ENCODE data around the gene COPS4.
"Not testable (repeated sequence)": the region's sequence is repeated elsewhere in the genome, so short reads cannot be mapped to it uniquely, and the experiment has no call there.

COPS4 gene

GRCh38 chr4:83089410-83090157 lies 54.6 kb downstream of the COPS4 start:
- Histone ChIP-seq H3K27me3 (ENCODE audit: control insufficient read depth, insufficient read depth, low read length) (no peaks in the 10 kb centered on the region), H3K27ac (ENCODE audit: low read depth, low read length) (no peak overlapping the region), H3K4me3 (ENCODE audit: low read depth, low read length) (no peak overlapping the region), H3K36me3 (ENCODE audit: control insufficient read depth, insufficient read depth, low read length) (no peaks in the 10 kb centered on the region), H3K4me1 (ENCODE audit: control insufficient read depth, insufficient read depth, low read length) (no peaks in the 10 kb centered on the region), H3K9ac (ENCODE audit: low read depth, low read length) (no peak overlapping the region), H3K9me3 (ENCODE audit: control insufficient read depth, insufficient read depth, low read length) (no peaks in the 10 kb centered on the region)

GRCh38 chr4:83093060-83093640 lies 58.2 kb downstream of the COPS4 start:
- Histone ChIP-seq H3K27ac (ENCODE audit: low read depth, low read length) (no peak overlapping the region), H3K4me3 (ENCODE audit: low read depth, low read length) (no peak overlapping the region), H3K9ac (ENCODE audit: low read depth, low read length) (no peak overlapping the region), H3K27me3 (ENCODE audit: control insufficient read depth, insufficient read depth, low read length) (no peaks in the 10 kb centered on the region), H3K9me3 (ENCODE audit: control insufficient read depth, insufficient read depth, low read length) (no peaks in the 10 kb centered on the region), H3K36me3 (ENCODE audit: control insufficient read depth, insufficient read depth, low read length) (no peaks in the 10 kb centered on the region), H3K4me1 (ENCODE audit: control insufficient read depth, insufficient read depth, low read length) (no peaks in the 10 kb centered on the region)

DNA sequence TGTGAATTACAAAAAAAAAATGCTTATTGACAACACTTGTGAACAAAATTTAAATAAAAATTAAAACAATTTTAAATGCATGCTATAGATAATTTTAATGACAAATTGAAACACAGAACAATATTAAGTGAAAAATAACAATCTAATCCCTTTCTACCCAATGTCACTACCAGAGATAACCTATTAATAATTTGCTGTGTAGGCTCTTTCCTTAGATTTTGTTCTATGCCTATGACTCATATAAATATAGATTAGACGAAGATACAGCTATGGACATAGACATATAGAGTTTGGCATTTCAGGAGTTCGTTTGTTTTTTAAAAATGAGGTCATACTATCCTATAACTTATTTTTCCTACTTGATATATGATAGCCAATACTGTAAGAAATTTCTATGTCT lies 61.4 kb downstream of the COPS4 start:
- Histone ChIP-seq H3K9me3 (ENCODE audit: control insufficient read depth, insufficient read depth, low read length) (no peaks in the 10 kb centered on the region), H3K36me3 (ENCODE audit: control insufficient read depth, insufficient read depth, low read length) (no peaks in the 10 kb centered on the region), H3K27ac (ENCODE audit: low read depth, low read length) (no peak overlapping the region), H3K27me3 (ENCODE audit: control insufficient read depth, insufficient read depth, low read length) (no peaks in the 10 kb centered on the region), H3K4me3 (ENCODE audit: low read depth, low read length) (no peak overlapping the region), H3K4me1 (ENCODE audit: control insufficient read depth, insufficient read depth, low read length) (no peaks in the 10 kb centered on the region), H3K9ac (ENCODE audit: low read depth, low read length) (no peak overlapping the region)

DNA sequence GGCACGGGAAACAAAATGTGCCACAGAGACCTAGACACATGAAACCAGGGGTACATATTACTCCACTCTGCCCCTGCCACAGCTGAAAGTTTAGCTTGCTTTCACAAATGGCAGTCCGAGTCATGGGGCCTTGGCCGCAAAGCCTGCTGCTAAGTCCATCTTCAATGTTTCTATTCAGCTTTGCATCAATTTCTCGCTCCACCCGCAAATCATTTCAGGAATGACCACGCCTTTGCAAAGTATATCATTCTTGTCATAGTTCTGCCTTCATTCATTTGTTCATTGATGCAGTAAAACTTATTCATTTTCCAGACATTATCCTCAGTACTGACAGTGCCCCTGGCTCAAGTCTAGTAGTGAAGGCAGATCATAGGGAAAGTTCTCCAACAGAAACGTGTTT lies 70.0 kb downstream of the COPS4 start:
- Histone ChIP-seq H3K9ac (ENCODE audit: low read depth, low read length) (no peak overlapping the region), H3K4me1 (ENCODE audit: control insufficient read depth, insufficient read depth, low read length) (0 out of 2 replicates have a peak, but pooled peaks cover 3% of the 10 kb centered on the region), H3K36me3 (ENCODE audit: control insufficient read depth, insufficient read depth, low read length) (no peaks in the 10 kb centered on the region), H3K9me3 (ENCODE audit: control insufficient read depth, insufficient read depth, low read length) (no peaks in the 10 kb centered on the region), H3K27me3 (ENCODE audit: control insufficient read depth, insufficient read depth, low read length) (peaks cover 10% of the 10 kb centered on the region), H3K27ac (ENCODE audit: low read depth, low read length) (no peak overlapping the region), H3K4me3 (ENCODE audit: low read depth, low read length) (no peak overlapping the region)

- Histone ChIP-seq H3K4me3 (ENCODE audit: low read depth, low read length) (no peak overlapping the region), H3K9me3 (ENCODE audit: control insufficient read depth, insufficient read depth, low read length) (no peaks in the 10 kb centered on the region), H3K27me3 (ENCODE audit: control insufficient read depth, insufficient read depth, low read length) (peaks cover 10% of the 10 kb centered on the region), H3K27ac (ENCODE audit: low read depth, low read length) (no peak overlapping the region), H3K36me3 (ENCODE audit: control insufficient read depth, insufficient read depth, low read length) (no peaks in the 10 kb centered on the region), H3K9ac (ENCODE audit: low read depth, low read length) (no peak overlapping the region), H3K4me1 (ENCODE audit: control insufficient read depth, insufficient read depth, low read length) (peaks cover 7% of the 10 kb centered on the region; the same call in 1 of the 2 replicates)
These were observed 72.6 kb downstream of the COPS4 start for GRCh38 chr4:83107631-83108030.

GRCh38 chr4:83108101-83108861 lies 73.3 kb downstream of the COPS4 start:
- Histone ChIP-seq H3K4me1 (ENCODE audit: control insufficient read depth, insufficient read depth, low read length) (peaks cover 7% of the 10 kb centered on the region; the same call in 1 of the 2 replicates), H3K27me3 (ENCODE audit: control insufficient read depth, insufficient read depth, low read length) (peaks cover 10% of the 10 kb centered on the region), H3K27ac (ENCODE audit: low read depth, low read length) (no peak overlapping the region), H3K4me3 (ENCODE audit: low read depth, low read length) (no peak overlapping the region), H3K9ac (ENCODE audit: low read depth, low read length) (no peak overlapping the region), H3K9me3 (ENCODE audit: control insufficient read depth, insufficient read depth, low read length) (no peaks in the 10 kb centered on the region), H3K36me3 (ENCODE audit: control insufficient read depth, insufficient read depth, low read length) (no peaks in the 10 kb centered on the region)

GRCh38 chr4:83109480-83110222 lies 74.7 kb downstream of the COPS4 start:
- peak overlapping the region; percentile 60 for H3K4me3 ChIP-seq (ENCODE audit: low read depth, low read length)

DNA sequence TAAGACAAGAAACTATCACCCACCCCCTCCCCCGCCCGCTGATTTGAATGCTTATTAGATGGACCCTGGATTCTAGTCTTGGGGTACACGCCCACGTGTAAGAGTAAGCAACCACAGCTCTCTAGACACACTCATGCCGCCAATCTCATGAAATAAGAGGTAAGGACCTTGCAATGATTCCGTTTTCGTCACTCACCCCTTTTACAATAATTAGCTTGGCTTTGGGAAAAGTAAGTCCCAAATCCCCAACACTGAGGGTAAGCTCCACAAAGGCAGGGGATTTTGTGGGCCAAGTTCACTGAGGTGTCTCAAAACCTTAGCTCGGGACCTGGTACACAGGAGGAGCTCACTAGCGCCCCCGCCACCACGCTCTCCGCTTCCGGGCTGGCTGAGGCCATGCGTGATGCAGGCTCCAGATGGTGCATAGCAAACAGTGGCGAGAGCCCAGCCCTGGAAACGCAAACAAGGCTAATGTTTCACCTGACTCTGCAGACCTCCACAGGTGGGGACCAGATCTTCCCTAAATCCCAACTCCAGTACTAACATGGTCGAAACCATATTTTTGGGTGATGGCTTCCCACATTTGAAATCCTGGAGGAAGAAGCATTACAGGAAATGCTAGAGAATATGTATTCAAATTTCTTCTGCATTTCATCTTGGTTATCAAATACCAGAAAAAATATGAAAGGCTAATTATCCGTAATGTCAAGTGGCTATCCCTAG lies 75.4 kb downstream of the COPS4 start:
- Histone ChIP-seq H3K4me1 (ENCODE audit: control insufficient read depth, insufficient read depth, low read length) (peaks cover 15% of the 10 kb centered on the region), H3K9ac (ENCODE audit: low read depth, low read length) (peak overlapping the region; percentile 64; the same call in 1 of the 2 replicates), H3K4me3 (ENCODE audit: low read depth, low read length) (peak overlapping the region; percentile 60), H3K36me3 (ENCODE audit: control insufficient read depth, insufficient read depth, low read length) (no peaks in the 10 kb centered on the region), H3K9me3 (ENCODE audit: control insufficient read depth, insufficient read depth, low read length) (no peaks in the 10 kb centered on the region), H3K27ac (ENCODE audit: low read depth, low read length) (peak overlapping the region; percentile 53), H3K27me3 (ENCODE audit: control insufficient read depth, insufficient read depth, low read length) (peaks cover 10% of the 10 kb centered on the region)

More at GRCh38 chr4:83109480-83110222, 74.7 kb downstream of the COPS4 start:
- Histone ChIP-seq H3K27me3 (ENCODE audit: control insufficient read depth, insufficient read depth, low read length) (peaks cover 10% of the 10 kb centered on the region), H3K27ac (ENCODE audit: low read depth, low read length) (peak overlapping the region; percentile 53), H3K36me3 (ENCODE audit: control insufficient read depth, insufficient read depth, low read length) (no peaks in the 10 kb centered on the region), H3K9ac (ENCODE audit: low read depth, low read length) (peak overlapping the region; percentile 64), H3K4me1 (ENCODE audit: control insufficient read depth, insufficient read depth, low read length) (peaks cover 8% of the 10 kb centered on the region), H3K9me3 (ENCODE audit: control insufficient read depth, insufficient read depth, low read length) (no peaks in the 10 kb centered on the region)

GRCh38 chr4:83110970-83111750 lies 76.2 kb downstream of the COPS4 start:
- H3K27ac ChIP-seq (ENCODE audit: low read depth, low read length) = no peak overlapping the region
- H3K27me3 ChIP-seq (ENCODE audit: control insufficient read depth, insufficient read depth, low read length) = peaks cover 10% of the 10 kb centered on the region
- no peak overlapping the region for H3K9ac ChIP-seq (ENCODE audit: low read depth, low read length)
- peaks cover 21% of the 10 kb centered on the region for H3K4me1 ChIP-seq (ENCODE audit: control insufficient read depth, insufficient read depth, low read length)
- H3K36me3 ChIP-seq (ENCODE audit: control insufficient read depth, insufficient read depth, low read length) = no peaks in the 10 kb centered on the region
- H3K4me3 ChIP-seq (ENCODE audit: low read depth, low read length) = no peak overlapping the region
- H3K9me3 ChIP-seq (ENCODE audit: control insufficient read depth, insufficient read depth, low read length) = no peaks in the 10 kb centered on the region

DNA sequence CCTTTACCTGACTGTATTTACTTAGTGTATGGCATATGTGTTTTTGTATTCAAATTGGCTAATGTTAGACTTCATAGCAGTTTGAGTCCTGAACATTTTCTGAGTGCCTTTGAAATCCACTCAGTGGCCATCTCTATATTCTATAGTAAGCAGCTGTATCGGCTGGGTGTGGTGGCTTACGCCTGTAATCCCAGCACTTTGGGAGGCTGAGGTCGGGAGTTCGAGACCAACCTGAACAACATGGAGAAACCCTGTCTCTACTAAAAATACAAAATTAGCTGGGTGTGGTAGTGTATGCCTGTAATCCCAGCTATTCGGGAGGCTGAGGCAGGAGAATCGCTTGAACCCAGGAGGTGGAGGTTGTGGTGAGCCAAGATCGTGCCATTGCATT lies 76.8 kb downstream of the COPS4 start:
- peaks cover 22% of the 10 kb centered on the region for H3K4me1 ChIP-seq (ENCODE audit: control insufficient read depth, insufficient read depth, low read length)
- not testable (repeated sequence) for H3K4me3 ChIP-seq (ENCODE audit: low read depth, low read length); H3K27ac ChIP-seq (ENCODE audit: low read depth, low read length); H3K9me3 ChIP-seq (ENCODE audit: control insufficient read depth, insufficient read depth, low read length); H3K27me3 ChIP-seq (ENCODE audit: control insufficient read depth, insufficient read depth, low read length); H3K9ac ChIP-seq (ENCODE audit: low read depth, low read length); H3K36me3 ChIP-seq (ENCODE audit: control insufficient read depth, insufficient read depth, low read length)

Measured in HUES48 (cell line).